Testis (tissue), 2 donors: Measurements from ENCODE around the gene LZTS2.

Experiments used
- CTCF ChIP-seq, 3 experiments: fragments of 450-650 bp in 2 of 3; fragments of 200-600 bp in 1 of 3; sonication (generic) in 1 of 3; IDR thresholded peaks; one replicate each; pipeline ENCODE4 v1.5.1; 2016 to 2019; ENCODE audit warnings: antibody characterized with exemption in 3 of 3, mild to moderate bottlenecking in 2 of 3, moderate library complexity in 1 of 3
- POLR2A ChIP-seq: fragments of 450-650 bp; IDR thresholded peaks from one replicate; pipeline ENCODE4 v1.6.1; 2017; ENCODE audit warnings: antibody characterized with exemption, mild to moderate bottlenecking, moderate library complexity

- TF ChIP-seq CTCF (IDR thresholded peaks at IDR 0.05): no peak
- TF ChIP-seq POLR2A: no peak
These were observed 53.9 kb downstream of the LZTS2 start for GRCh38 chr10:101053516-101053915.
